ENCODE data around the gene XKR7.

Gene XKR7

DNA sequence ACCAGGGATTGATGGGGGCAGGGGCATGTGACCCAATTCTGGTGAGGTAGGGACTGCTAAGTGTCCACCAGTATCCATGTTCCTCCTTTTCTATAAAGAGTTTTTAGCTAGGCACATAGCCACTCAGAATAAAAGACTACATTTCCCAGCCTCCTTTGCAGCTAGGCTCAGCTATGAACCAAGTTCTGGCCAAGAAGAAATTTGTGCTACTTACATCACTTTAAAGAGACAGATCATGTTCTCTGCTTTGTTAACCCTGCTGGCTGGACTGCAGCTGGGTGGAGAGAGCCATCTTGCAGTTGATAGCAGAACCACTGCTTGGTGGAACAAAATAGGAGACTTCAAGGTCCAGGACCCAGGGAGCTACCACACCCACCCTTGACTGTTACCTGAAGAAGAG, 37.0 kb downstream of the XKR7 start:
- H3K4me3 ChIP-seq (ENCODE audit: control insufficient read depth in 1 of 7, extremely low read depth in 1 of 7, insufficient read depth in 4 of 7, low read depth in 2 of 7, low read length in 6 of 7): no peak overlapping the region
- no peaks in the 10 kb centered on the region for H3K27me3 ChIP-seq (replicated peaks in 2 of 5; ENCODE audit: control insufficient read depth in 4 of 5, insufficient read depth in 5 of 5, low read length in 4 of 5)
- no peak overlapping the region for H3K27ac ChIP-seq (ENCODE audit: insufficient read depth in 1 of 2, low read depth in 1 of 2, low read length in 2 of 2, poor library complexity in 1 of 2, severe bottlenecking in 2 of 2)
- H3K4me1 ChIP-seq (ENCODE audit: control extremely low read depth in 1 of 4, control insufficient read depth in 4 of 4, insufficient read depth in 4 of 4, low read length in 3 of 4): peaks cover 0 to 11% (median 9%) of the 10 kb centered on the region in 4 experiments
- H3K9me3 ChIP-seq (ENCODE audit: control extremely low read depth in 1 of 5, control insufficient read depth in 4 of 5, insufficient read depth in 2 of 5, low read depth in 1 of 5, low read length in 4 of 5): no peaks in the 10 kb centered on the region
- no peaks in the 10 kb centered on the region for H3K36me3 ChIP-seq (ENCODE audit: control insufficient read depth in 4 of 4, insufficient read depth in 4 of 4, low read length in 3 of 4)
- POLR2A ChIA-PET: no interaction called here
- DNase-seq: peak in 2 of 3 donors; percentile 24 to 41
- CTCF ChIA-PET: interaction anchor here (0.9 kb wide), 1 partner anchor 45 kb away, joined by 3 read pairs; no protein-coding TSS in a partner anchor

DNA sequence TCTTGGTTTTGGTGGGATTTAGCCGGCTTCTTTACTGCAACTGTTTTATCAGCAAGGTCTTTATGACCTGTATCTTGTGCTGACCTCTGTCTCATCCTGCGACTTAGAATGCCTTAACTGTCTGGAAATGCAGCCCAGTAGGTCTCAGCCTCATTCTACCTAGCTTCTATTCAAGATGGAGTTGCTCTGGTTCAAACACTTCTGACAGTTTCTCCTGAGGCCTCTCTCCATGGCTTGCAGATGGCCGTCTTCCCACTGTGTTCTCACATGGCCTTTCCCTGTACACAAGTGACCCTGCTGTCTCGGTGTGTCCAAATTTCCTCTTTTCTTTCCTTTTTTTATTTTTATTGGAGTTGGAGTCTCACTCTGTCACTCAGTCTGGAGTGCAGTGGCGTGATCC, 38.1 kb downstream of the XKR7 start:
- Histone ChIP-seq H3K27me3 (replicated peaks in 2 of 5; ENCODE audit: control insufficient read depth in 4 of 5, insufficient read depth in 5 of 5, low read length in 4 of 5) (no peaks in the 10 kb centered on the region), H3K4me1 (ENCODE audit: control extremely low read depth in 1 of 4, control insufficient read depth in 4 of 4, insufficient read depth in 4 of 4, low read length in 3 of 4) (peaks cover 0 to 11% (median 9%) of the 10 kb centered on the region in 4 experiments), H3K36me3 (ENCODE audit: control insufficient read depth in 4 of 4, insufficient read depth in 4 of 4, low read length in 3 of 4) (no peaks in the 10 kb centered on the region), H3K9me3 (ENCODE audit: control extremely low read depth in 1 of 5, control insufficient read depth in 4 of 5, insufficient read depth in 2 of 5, low read depth in 1 of 5, low read length in 4 of 5) (no peaks in the 10 kb centered on the region), H3K27ac (ENCODE audit: insufficient read depth in 1 of 2, low read depth in 1 of 2, low read length in 2 of 2, poor library complexity in 1 of 2, severe bottlenecking in 2 of 2) (no peak overlapping the region), H3K4me3 (ENCODE audit: control insufficient read depth in 1 of 7, extremely low read depth in 1 of 7, insufficient read depth in 4 of 7, low read depth in 2 of 7, low read length in 6 of 7) (no peak overlapping the region)
- WGBS (ENCODE audit: insufficient coverage): 96% methylated on average over 4 of the region's 5 CpGs
- ChIA-PET CTCF (no interaction called here), POLR2A (no interaction called here)
- DNase-seq: no peak

- CTCF ChIA-PET: interaction anchor here (0.7 to 1.6 kb wide), 4 partner anchors 9 to 191 kb away, joined by 3 to 6 read pairs (median 3); no protein-coding TSS in a partner anchor
- H3K36me3 ChIP-seq (ENCODE audit: control insufficient read depth in 4 of 4, insufficient read depth in 4 of 4, low read length in 3 of 4): no peaks in the 10 kb centered on the region
- WGBS (ENCODE audit: insufficient coverage): 100% methylated on average over 4 of the region's 8 CpGs
Measured at GRCh38 chr20:32006841-32007786, 39.2 kb downstream of the XKR7 start.

GRCh38 chr20:32007787-32008616, 40.1 kb downstream of the XKR7 start:
- Histone ChIP-seq H3K27me3 (replicated peaks in 2 of 5; ENCODE audit: control insufficient read depth in 4 of 5, insufficient read depth in 5 of 5, low read length in 4 of 5) (no peaks in the 10 kb centered on the region), H3K9me3 (ENCODE audit: control extremely low read depth in 1 of 5, control insufficient read depth in 4 of 5, insufficient read depth in 2 of 5, low read depth in 1 of 5, low read length in 4 of 5) (no peaks in the 10 kb centered on the region), H3K36me3 (ENCODE audit: control insufficient read depth in 4 of 4, insufficient read depth in 4 of 4, low read length in 3 of 4) (no peaks in the 10 kb centered on the region), H3K4me1 (ENCODE audit: control extremely low read depth in 1 of 4, control insufficient read depth in 4 of 4, insufficient read depth in 4 of 4, low read length in 3 of 4) (peaks cover 0 to 11% (median 9%) of the 10 kb centered on the region in 4 experiments), H3K4me3 (ENCODE audit: control insufficient read depth in 1 of 7, extremely low read depth in 1 of 7, insufficient read depth in 4 of 7, low read depth in 2 of 7, low read length in 6 of 7) (peak overlapping the region in 1 of 7 experiments; percentile 11), H3K27ac (ENCODE audit: insufficient read depth in 1 of 2, low read depth in 1 of 2, low read length in 2 of 2, poor library complexity in 1 of 2, severe bottlenecking in 2 of 2) (no peak overlapping the region)
- POLR2A ChIA-PET: no interaction called here
- 60% methylated on average over 8 of the region's 10 CpGs for WGBS (ENCODE audit: insufficient coverage)
- peak in 2 of 3 donors; percentile 14 to 22 for DNase-seq
- CTCF ChIA-PET: interaction anchor here (0.8 to 1.6 kb wide), 5 partner anchors 10 to 192 kb away, joined by 3 to 6 read pairs (median 3); no protein-coding TSS in a partner anchor

More at GRCh38 chr20:32006841-32007786, 39.2 kb downstream of the XKR7 start:
- peaks cover 0 to 11% (median 9%) of the 10 kb centered on the region in 4 experiments for H3K4me1 ChIP-seq (ENCODE audit: control extremely low read depth in 1 of 4, control insufficient read depth in 4 of 4, insufficient read depth in 4 of 4, low read length in 3 of 4)
- no peaks in the 10 kb centered on the region for H3K27me3 ChIP-seq (replicated peaks in 2 of 5; ENCODE audit: control insufficient read depth in 4 of 5, insufficient read depth in 5 of 5, low read length in 4 of 5)
- no peaks in the 10 kb centered on the region for H3K9me3 ChIP-seq (ENCODE audit: control extremely low read depth in 1 of 5, control insufficient read depth in 4 of 5, insufficient read depth in 2 of 5, low read depth in 1 of 5, low read length in 4 of 5)
- DNase-seq: no peak
- no peak overlapping the region for H3K27ac ChIP-seq (ENCODE audit: insufficient read depth in 1 of 2, low read depth in 1 of 2, low read length in 2 of 2, poor library complexity in 1 of 2, severe bottlenecking in 2 of 2)
- no peak overlapping the region for H3K4me3 ChIP-seq (ENCODE audit: control insufficient read depth in 1 of 7, extremely low read depth in 1 of 7, insufficient read depth in 4 of 7, low read depth in 2 of 7, low read length in 6 of 7)
- POLR2A ChIA-PET: no interaction called here

DNA sequence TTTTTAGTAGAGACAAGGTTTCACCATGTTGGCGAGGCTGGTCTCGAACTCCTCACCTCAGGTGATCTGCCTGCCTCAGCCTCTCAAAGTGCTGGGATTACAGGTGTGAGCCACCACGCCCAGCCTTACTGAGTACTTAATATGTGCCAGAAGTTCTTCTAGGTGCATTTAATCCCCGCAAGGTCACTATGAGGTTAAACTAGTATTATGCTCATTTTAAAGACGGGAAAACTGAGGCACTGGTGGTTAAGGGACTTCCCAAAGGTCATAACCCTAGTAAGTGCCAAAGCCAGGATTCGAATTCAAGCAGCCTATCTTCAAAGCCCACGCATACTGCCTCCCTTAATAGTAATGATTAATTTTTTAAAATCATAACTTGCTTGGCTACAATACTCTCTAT, 41.6 kb downstream of the XKR7 start:
- no peak for DNase-seq
- WGBS (ENCODE audit: insufficient coverage): 96% methylated on average over 5 of the region's 7 CpGs
- no peaks in the 10 kb centered on the region for H3K36me3 ChIP-seq (ENCODE audit: control insufficient read depth in 4 of 4, insufficient read depth in 4 of 4, low read length in 3 of 4)
- H3K27ac ChIP-seq (ENCODE audit: insufficient read depth in 1 of 2, low read depth in 1 of 2, low read length in 2 of 2, poor library complexity in 1 of 2, severe bottlenecking in 2 of 2): no peak overlapping the region
- ChIA-PET CTCF (no interaction called here), POLR2A (no interaction called here)
- no peaks in the 10 kb centered on the region for H3K27me3 ChIP-seq (replicated peaks in 2 of 5; ENCODE audit: control insufficient read depth in 4 of 5, insufficient read depth in 5 of 5, low read length in 4 of 5)
- no peaks in the 10 kb centered on the region for H3K9me3 ChIP-seq (ENCODE audit: control extremely low read depth in 1 of 5, control insufficient read depth in 4 of 5, insufficient read depth in 2 of 5, low read depth in 1 of 5, low read length in 4 of 5)
- no peak overlapping the region for H3K4me3 ChIP-seq (ENCODE audit: control insufficient read depth in 1 of 7, extremely low read depth in 1 of 7, insufficient read depth in 4 of 7, low read depth in 2 of 7, low read length in 6 of 7)
- H3K4me1 ChIP-seq (ENCODE audit: control extremely low read depth in 1 of 4, control insufficient read depth in 4 of 4, insufficient read depth in 4 of 4, low read length in 3 of 4): peaks cover 0 to 11% (median 9%) of the 10 kb centered on the region in 4 experiments

DNA sequence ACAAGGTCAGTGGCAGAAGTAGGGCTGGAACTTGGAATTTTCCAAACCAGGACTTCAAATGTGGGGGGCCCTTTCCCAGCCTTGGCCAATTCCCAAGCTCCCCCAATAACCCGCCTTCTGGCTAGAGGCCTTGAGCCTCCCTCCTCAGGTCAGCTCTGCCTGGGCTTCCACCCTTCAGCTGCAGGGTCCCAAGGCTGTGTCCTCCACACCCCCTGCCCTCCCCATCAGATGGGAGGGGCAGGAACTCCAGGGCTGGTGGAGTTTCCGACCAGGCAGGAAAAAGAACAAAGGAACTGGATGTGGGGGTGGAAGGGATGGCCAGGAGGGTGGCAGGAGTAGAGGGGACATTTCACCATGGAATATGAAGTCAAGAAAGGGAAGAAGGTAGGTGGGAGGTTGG, 42.1 kb downstream of the XKR7 start, which contains the start of gene CCM2L:
CCM2L (plus strand) TSS at position 338 of the 400 bp plus-strand sequence; CDS start at position 355, 17 bp downstream.
- no peak within 1 kb of the TSS for H3K27ac ChIP-seq (ENCODE audit: insufficient read depth in 1 of 2, low read depth in 1 of 2, low read length in 2 of 2, poor library complexity in 1 of 2, severe bottlenecking in 2 of 2)
- WGBS (ENCODE audit: insufficient coverage): 96% methylated on average over 2 of the region's 2 CpGs
- no peak for DNase-seq
- H3K9me3 ChIP-seq (ENCODE audit: control extremely low read depth in 1 of 5, control insufficient read depth in 4 of 5, insufficient read depth in 2 of 5, low read depth in 1 of 5, low read length in 4 of 5): no peaks in the 10 kb centered on the region
- CTCF ChIA-PET: no interaction called here
- peaks cover 0 to 11% (median 9%) of the 10 kb centered on the region in 4 experiments for H3K4me1 ChIP-seq (ENCODE audit: control extremely low read depth in 1 of 4, control insufficient read depth in 4 of 4, insufficient read depth in 4 of 4, low read length in 3 of 4)
- H3K36me3 ChIP-seq (ENCODE audit: control insufficient read depth in 4 of 4, insufficient read depth in 4 of 4, low read length in 3 of 4): no peaks in the 10 kb centered on the region
- POLR2A ChIA-PET: no interaction called here
- H3K27me3 ChIP-seq (replicated peaks in 2 of 5; ENCODE audit: control insufficient read depth in 4 of 5, insufficient read depth in 5 of 5, low read length in 4 of 5): no peaks in the 10 kb centered on the region
- H3K4me3 ChIP-seq (ENCODE audit: control insufficient read depth in 1 of 7, extremely low read depth in 1 of 7, insufficient read depth in 4 of 7, low read depth in 2 of 7, low read length in 6 of 7): no peak within 1 kb of the TSS

All from common myeloid progenitor, CD34-positive (primary cell).